Activated B cell treated with CpG ODN at 0.5 μM for 24 hours (primary cell): ENCODE measurements around the gene ADCK2. TPM values are rescaled to one million over a fixed set of nuclear protein-coding genes. Genes with fewer than 3 reads are reported as not detected.

Source experiments
- ATAC-seq: fragments of 200-7000 bp; cut with Tn5 transposase; one replicate; pipeline ENCODE4 v1.10.0; 2021; ENCODE audit warnings: low read depth, mild to moderate bottlenecking, moderate library complexity
- CTCF ChIA-PET: fragments of 350-600 bp; sonication (Branson Sonifier 250); formaldehyde crosslinking; loops from one replicate; lab custom pipeline; 2021; ENCODE audit warnings: antibody characterized with exemption; lab: Charles Lee
- POLR2A ChIA-PET: fragments of 350-600 bp; sonication (Branson Sonifier 250); formaldehyde crosslinking; loops from one replicate; lab custom pipeline; 2021; ENCODE audit warnings: antibody characterized with exemption; lab: Charles Lee
- DNase-seq: peaks from one replicate; pipeline ENCODE4 v3.0.0; 2022
- H3K27ac Mint-ChIP-seq: one replicate; pipeline ENCODE4 v1.8.0; 2020; ENCODE audit warnings: mixed read lengths
- H3K27me3 Mint-ChIP-seq: one replicate; pipeline ENCODE4 v1.8.0; 2021; ENCODE audit warnings: mixed read lengths
- H3K36me3 Mint-ChIP-seq: one replicate; pipeline ENCODE4 v1.8.0; 2021; ENCODE audit warnings: low read depth, mixed read lengths
- H3K4me1 Mint-ChIP-seq: one replicate; pipeline ENCODE4 v1.8.0; 2021; ENCODE audit warnings: mixed read lengths
- H3K4me3 Mint-ChIP-seq: one replicate; pipeline ENCODE4 v1.8.0; 2020; ENCODE audit warnings: mild to moderate bottlenecking, mixed read lengths
- H3K9me3 Mint-ChIP-seq: one replicate; pipeline ENCODE4 v1.8.0; 2020; ENCODE audit warnings: mixed read lengths
- CTCF ChIP-seq: fragments of 200-600 bp; IDR thresholded peaks from one replicate; pipeline ENCODE4 v1.8.0; 2022; ENCODE audit warnings: antibody characterized with exemption, mild to moderate bottlenecking
- intact Hi-C: fragments of 100-400 bp; cut with micrococcal nuclease; formaldehyde crosslinking; loops from one replicate; pipeline ENCODE4 v1.15.1; 2024
- total RNA-seq: library from RNA; stranded (reverse); gene quantifications from 2 replicates; pipeline ENCODE4 v1.2.3, GENCODE V29; 2022

Gene ADCK2
- total RNA-seq, 1 donor from 2014 or later: 19.1 TPM

- H3K4me3 Mint-ChIP-seq: peak overlapping the region; percentile 88
- H3K27me3 Mint-ChIP-seq: no peaks in the 10 kb centered on the region
- POLR2A ChIA-PET: interaction anchor here (0.5 to 2.4 kb wide), 5 partner anchors 20 to 342 kb away, joined by 3 to 9 read pairs (median 4); partner anchors contain the start of genes MRPS33 and NDUFB2
- no peaks in the 10 kb centered on the region for H3K9me3 Mint-ChIP-seq
- CTCF ChIA-PET: no interaction called here
- DNase-seq: no peak
- intact Hi-C loops: loop anchor here (1.0 to 10.0 kb wide), 4 partner anchors 17 to 1309 kb away; partner anchors contain the start of genes MKRN1 and MRPS33
- H3K27ac Mint-ChIP-seq: peak overlapping the region; percentile 86
- ATAC-seq: no peak
- TF ChIP-seq CTCF: no peak
- peaks cover 10% of the 10 kb centered on the region for H3K36me3 Mint-ChIP-seq
- peaks cover 56% of the 10 kb centered on the region for H3K4me1 Mint-ChIP-seq
Observed at GRCh38 chr7:140673774-140674155, 1.0 kb downstream of the ADCK2 start.

- Mint-ChIP-seq H3K4me1 (peaks cover 56% of the 10 kb centered on the region), H3K9me3 (no peaks in the 10 kb centered on the region), H3K4me3 (peak overlapping the region; percentile 88), H3K27ac (peak overlapping the region; percentile 86), H3K27me3 (no peaks in the 10 kb centered on the region), H3K36me3 (peaks cover 14% of the 10 kb centered on the region)
- no peak for DNase-seq
- TF ChIP-seq CTCF: no peak
- ChIA-PET POLR2A (interaction anchor here (1.4 to 2.4 kb wide), 3 partner anchors 21 to 341 kb away, joined by 4 to 9 read pairs (median 8); partner anchors contain the start of genes MRPS33 and NDUFB2), CTCF (interaction anchor here (0.7 kb wide), 1 partner anchor 20 kb away, joined by 3 read pairs; no protein-coding TSS in a partner anchor)
- peak; percentile 11 for ATAC-seq
- intact Hi-C loops: loop anchor here (1.0 to 10.0 kb wide), 2 partner anchors 340 to 1310 kb away; partner anchors contain the start of gene MRPS33
Observed at GRCh38 chr7:140674356-140674800, 1.6 kb downstream of the ADCK2 start.

GRCh38 chr7:140674899-140675701, 2.4 kb downstream of the ADCK2 start:
- CTCF ChIA-PET: interaction anchor here (0.7 to 1.0 kb wide), 3 partner anchors 14 to 340 kb away, joined by 3 read pairs; partner anchors contain the start of gene MRPS33
- ATAC-seq (no peak), DNase-seq (no peak)
- intact Hi-C loops: loop anchor here (1.0 to 10.0 kb wide), 3 partner anchors 339 to 1310 kb away; partner anchors contain the start of genes KDM7A and MRPS33
- POLR2A ChIA-PET: interaction anchor here (0.6 to 2.4 kb wide), 3 partner anchors 20 to 613 kb away, joined by 7 to 9 read pairs (median 8); partner anchors contain the start of gene NDUFB2
- H3K4me1 Mint-ChIP-seq: peaks cover 56% of the 10 kb centered on the region
- H3K27ac Mint-ChIP-seq: peak overlapping the region; percentile 91
- H3K36me3 Mint-ChIP-seq: peaks cover 20% of the 10 kb centered on the region
- H3K4me3 Mint-ChIP-seq: peak overlapping the region; percentile 88
- H3K27me3 Mint-ChIP-seq: no peaks in the 10 kb centered on the region
- H3K9me3 Mint-ChIP-seq: no peaks in the 10 kb centered on the region
- no peak for TF ChIP-seq CTCF

GRCh38 chr7:140675726-140676125, 3.0 kb downstream of the ADCK2 start:
- Mint-ChIP-seq H3K4me1 (peaks cover 56% of the 10 kb centered on the region), H3K4me3 (peak overlapping the region; percentile 68), H3K9me3 (no peaks in the 10 kb centered on the region), H3K27me3 (no peaks in the 10 kb centered on the region), H3K27ac (peak overlapping the region; percentile 91), H3K36me3 (peaks cover 26% of the 10 kb centered on the region)
- intact Hi-C loops: loop anchor here (1.0 to 10.0 kb wide), 5 partner anchors 21 to 1311 kb away; partner anchors contain the start of genes KDM7A, MKRN1 and NDUFB2
- DNase-seq (no peak), ATAC-seq (no peak)
- TF ChIP-seq CTCF: no peak
- CTCF ChIA-PET: interaction anchor here (1.0 to 1.3 kb wide), 2 partner anchors 13 to 22 kb away, joined by 3 to 5 read pairs; no protein-coding TSS in a partner anchor
- POLR2A ChIA-PET: interaction anchor here (0.6 to 1.5 kb wide), 4 partner anchors 11 to 614 kb away, joined by 4 to 7 read pairs (median 6); partner anchors contain the start of genes NDUFB2 and SLC37A3
